Trophoblast cell (in vitro differentiated cells and primary cell): Measurements from ENCODE around the gene SECTM1.

Experiments used
- DNase-seq, 2 donors: peaks; one replicate each; pipeline ENCODE4 v3.0.0-alpha.2; 2016
- H2AFZ ChIP-seq: 2 replicates; pipeline ENCODE4 v1.6.1; 2013; ENCODE audit warnings: low read length, moderate library complexity, mild to moderate bottlenecking; ENCODE audit not compliant: insufficient read depth, poor library complexity
- H2AK5ac ChIP-seq: 2 replicates; pipeline ENCODE4 v1.6.1; 2013; ENCODE audit warnings: mild to moderate bottlenecking, low read length
- H2BK120ac ChIP-seq: 2 replicates; pipeline ENCODE4 v1.6.1; 2013; ENCODE audit warnings: low read length, mild to moderate bottlenecking, moderate library complexity; ENCODE audit not compliant: insufficient read depth, poor library complexity
- H2BK12ac ChIP-seq: 2 replicates; pipeline ENCODE4 v1.6.1; 2013; ENCODE audit warnings: mild to moderate bottlenecking, low read length, moderate library complexity
- H2BK5ac ChIP-seq: 2 replicates; pipeline ENCODE4 v1.6.1; 2013; ENCODE audit warnings: low read length, low read depth, moderate library complexity, mild to moderate bottlenecking; ENCODE audit not compliant: poor library complexity
- H3K14ac ChIP-seq: 2 replicates; pipeline ENCODE4 v1.6.1; 2013; ENCODE audit warnings: mild to moderate bottlenecking, low read length
- H3K18ac ChIP-seq: 2 replicates; pipeline ENCODE4 v1.6.1; 2013; ENCODE audit warnings: mild to moderate bottlenecking, low read length
- H3K23ac ChIP-seq: 2 replicates; pipeline ENCODE4 v1.6.1; 2013; ENCODE audit warnings: low read length
- H3K27ac ChIP-seq: 2 replicates; pipeline ENCODE4 v1.5.1; 2013; ENCODE audit warnings: low read depth, mild to moderate bottlenecking, inconsistent platforms, low read length, moderate library complexity
- H3K27me3 ChIP-seq: 2 replicates; pipeline ENCODE4 v1.6.1; 2013; ENCODE audit warnings: inconsistent platforms, mild to moderate bottlenecking, low read length, moderate library complexity; ENCODE audit not compliant: insufficient read depth
- H3K36me3 ChIP-seq, 2 experiments: 1 replicate in 1 of 2; 2 replicates in 1 of 2; pipeline ENCODE4 v1.6.1; 2013; ENCODE audit warnings: low read length in 2 of 2, mild to moderate bottlenecking in 2 of 2, moderate library complexity in 1 of 2; ENCODE audit not compliant: insufficient read depth in 2 of 2, control insufficient read depth in 1 of 2
- H3K4ac ChIP-seq: 2 replicates; pipeline ENCODE4 v1.6.1; 2013; ENCODE audit warnings: low read depth, mild to moderate bottlenecking, low read length, moderate library complexity
- H3K4me1 ChIP-seq, 2 experiments: 1 replicate in 1 of 2; 2 replicates in 1 of 2; pipeline ENCODE4 v1.6.1; 2013; ENCODE audit warnings: low read length in 2 of 2, mild to moderate bottlenecking in 2 of 2, moderate library complexity in 1 of 2; ENCODE audit not compliant: insufficient read depth in 2 of 2, control insufficient read depth in 1 of 2
- H3K4me2 ChIP-seq: 2 replicates; pipeline ENCODE4 v1.6.1; 2013; ENCODE audit warnings: inconsistent platforms, mild to moderate bottlenecking, low read length, moderate library complexity
- H3K4me3 ChIP-seq: 2 replicates; pipeline ENCODE4 v1.5.1; 2013; ENCODE audit warnings: mild to moderate bottlenecking, low read depth, low read length, inconsistent platforms
- H3K79me1 ChIP-seq: one replicate; pipeline ENCODE4 v1.6.1; 2013; ENCODE audit warnings: low read length
- H3K79me2 ChIP-seq: 2 replicates; pipeline ENCODE4 v1.6.1; 2013; ENCODE audit warnings: low read length, mild to moderate bottlenecking; ENCODE audit not compliant: control insufficient read depth, insufficient read depth, poor library complexity
- H3K9ac ChIP-seq: 2 replicates; pipeline ENCODE4 v1.6.1; 2013; ENCODE audit warnings: mild to moderate bottlenecking, low read length
- H3K9me3 ChIP-seq: 2 replicates; pipeline ENCODE4 v1.6.1; 2013; ENCODE audit warnings: low read depth, mild to moderate bottlenecking, control low read depth, inconsistent platforms, low read length; ENCODE audit not compliant: insufficient read depth
- H4K12ac ChIP-seq: 2 replicates; pipeline ENCODE4 v1.6.1; 2013; ENCODE audit warnings: low read depth, mild to moderate bottlenecking, low read length, moderate library complexity
- H4K8ac ChIP-seq: 2 replicates; pipeline ENCODE4 v1.6.1; 2013; ENCODE audit warnings: low read depth, mild to moderate bottlenecking, low read length, moderate library complexity
- H4K91ac ChIP-seq: one replicate; pipeline ENCODE4 v1.6.1; 2013; ENCODE audit warnings: low read depth, mild to moderate bottlenecking, low read length, moderate library complexity
- WGBS: extraction: QIAGEN DNeasy Blood & Tissue Kit; methylation state at CpG from one replicate; pipeline ENCODE4 v1.1.7; 2013; ENCODE audit warnings: missing lambda C conversion rate; ENCODE audit not compliant: insufficient read length, insufficient coverage; ENCODE audit errors: extremely low coverage; 5-methylcytosine and 5-hydroxymethylcytosine counted together

SECTM1 gene

DNA sequence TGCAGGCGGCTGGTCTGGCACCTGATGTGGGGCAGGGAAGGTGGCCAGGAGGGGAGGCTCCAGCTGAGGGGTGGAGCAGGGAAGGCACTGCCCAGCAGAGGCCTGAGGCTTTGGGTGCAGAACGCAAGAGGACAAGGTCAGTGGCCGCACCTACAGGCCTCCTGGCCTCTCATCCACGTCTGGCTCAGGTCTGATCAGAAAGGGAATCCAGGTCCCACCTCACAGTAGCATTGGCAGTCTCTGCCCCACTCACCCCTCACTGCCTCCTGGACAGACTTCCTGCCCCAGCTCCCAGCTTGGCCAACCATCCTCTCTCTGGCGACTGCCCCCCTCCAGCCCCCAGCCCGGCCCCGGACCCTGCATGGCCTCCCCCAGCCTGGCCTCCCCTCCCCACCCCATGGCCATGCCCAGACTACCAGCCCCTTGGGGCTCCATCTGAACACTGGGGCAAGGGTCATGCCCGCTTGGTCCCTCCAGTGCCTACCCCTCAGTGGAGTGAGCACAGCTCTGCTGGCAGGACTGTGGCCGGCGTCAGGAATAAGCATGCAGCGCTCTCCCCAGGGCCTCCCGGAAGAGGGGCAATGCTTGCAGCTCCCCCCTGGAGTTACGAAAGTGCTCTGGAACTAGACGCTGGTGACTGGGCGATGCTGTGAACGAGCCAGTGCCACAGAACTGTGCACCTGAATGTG is 42.6 kb upstream of the SECTM1 start:
- Histone ChIP-seq H3K79me2 (no peaks in the 10 kb centered on the region), H3K36me3 (no peaks in the 10 kb centered on the region), H3K23ac (no peak overlapping the region), H3K4me2 (no peak overlapping the region), H3K4me1 (peaks cover 0 to 3% of the 10 kb centered on the region in 2 experiments), H4K12ac (no peak overlapping the region), H3K79me1 (no peaks in the 10 kb centered on the region), H2BK120ac (no peak overlapping the region), H4K8ac (no peak overlapping the region), H3K4me3 (no peak overlapping the region), H3K9ac (no peak overlapping the region), H4K91ac (no peak overlapping the region), H3K27me3 (peaks cover 15% of the 10 kb centered on the region), H2BK12ac (no peak overlapping the region), H3K14ac (no peak overlapping the region), H2BK5ac (no peak overlapping the region), H3K9me3 (peaks cover 26% of the 10 kb centered on the region), H3K27ac (no peak overlapping the region), H3K18ac (no peak overlapping the region), H3K4ac (no peak overlapping the region), H2AK5ac (no peak overlapping the region), H2AFZ (no peak overlapping the region)
- no peak for DNase-seq
- WGBS, result no CpG with 5 or more reads among the region's 16 CpGs

DNA sequence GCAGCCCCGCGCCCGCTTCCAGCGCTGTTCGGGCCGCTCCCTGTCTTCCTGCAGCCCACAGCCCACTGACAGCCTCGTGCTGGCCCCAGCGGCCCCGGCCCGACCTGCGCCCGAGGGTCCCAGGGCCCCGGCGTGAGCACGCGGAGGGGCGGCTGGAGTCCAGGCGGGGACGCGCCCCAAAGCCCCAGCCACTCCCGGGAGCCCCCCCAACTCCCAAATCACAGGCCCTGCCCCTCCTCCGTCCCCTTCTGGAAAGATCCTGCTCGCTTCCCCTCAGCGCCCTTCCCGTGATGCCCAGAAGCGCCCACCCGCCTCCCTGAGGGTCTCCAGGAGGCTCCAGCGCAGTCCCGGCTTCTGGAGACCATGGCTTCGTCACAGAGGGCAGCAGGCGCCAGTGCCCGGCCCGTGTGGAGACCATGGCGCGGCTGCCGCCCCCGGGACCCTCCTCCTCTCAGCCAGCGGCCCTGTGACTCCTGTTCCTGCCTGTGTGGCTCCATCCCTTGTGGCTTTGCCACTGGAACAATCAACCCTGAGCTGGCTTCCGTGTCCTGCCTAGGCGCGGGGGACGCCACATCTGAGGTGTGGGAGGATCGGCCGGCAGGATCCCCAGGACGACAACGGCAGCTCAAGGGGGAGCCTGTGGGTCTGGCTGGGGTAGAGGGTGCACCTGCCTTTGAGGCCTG is 41.9 kb upstream of the SECTM1 start:
- no peaks in the 10 kb centered on the region for H3K36me3 ChIP-seq
- WGBS, result no CpG with 5 or more reads among the region's 46 CpGs

GRCh38 chr17:82374626-82375331 is 41.2 kb upstream of the SECTM1 start:
- Histone ChIP-seq H4K12ac (no peak overlapping the region), H2BK5ac (no peak overlapping the region), H3K27ac (no peak overlapping the region), H2AFZ (no peak overlapping the region), H3K9ac (no peak overlapping the region), H3K4me2 (no peak overlapping the region), H2AK5ac (no peak overlapping the region), H3K4me3 (no peak overlapping the region), H3K36me3 (no peaks in the 10 kb centered on the region), H3K4me1 (peaks cover 0 to 3% of the 10 kb centered on the region in 2 experiments), H3K23ac (no peak overlapping the region), H4K8ac (no peak overlapping the region), H3K27me3 (peaks cover 25% of the 10 kb centered on the region), H3K9me3 (peaks cover 29% of the 10 kb centered on the region), H3K79me2 (no peaks in the 10 kb centered on the region), H2BK120ac (no peak overlapping the region), H3K18ac (no peak overlapping the region), H3K14ac (no peak overlapping the region), H3K79me1 (no peaks in the 10 kb centered on the region), H2BK12ac (no peak overlapping the region), H3K4ac (no peak overlapping the region), H4K91ac (no peak overlapping the region)
- DNase-seq, result no peak
- WGBS, result no CpG with 5 or more reads among the region's 79 CpGs

More for the DNA sequence above, 41.9 kb upstream of the SECTM1 start:
- no peak overlapping the region for H3K18ac ChIP-seq
- H3K14ac ChIP-seq, result no peak overlapping the region
- no peaks in the 10 kb centered on the region for H3K79me2 ChIP-seq
- H4K91ac ChIP-seq, result no peak overlapping the region
- H3K79me1 ChIP-seq, result no peaks in the 10 kb centered on the region
- H2AK5ac ChIP-seq, result no peak overlapping the region
- H3K27ac ChIP-seq, result no peak overlapping the region
- H2AFZ ChIP-seq, result no peak overlapping the region
- peaks cover 30% of the 10 kb centered on the region for H3K9me3 ChIP-seq
- no peak overlapping the region for H4K12ac ChIP-seq
- peaks cover 22% of the 10 kb centered on the region for H3K27me3 ChIP-seq
- no peak overlapping the region for H4K8ac ChIP-seq
- H3K4ac ChIP-seq, result no peak overlapping the region
- no peak for DNase-seq
- no peak overlapping the region for H2BK5ac ChIP-seq
- H2BK120ac ChIP-seq, result no peak overlapping the region
- no peak overlapping the region for H3K4me2 ChIP-seq
- H3K23ac ChIP-seq, result no peak overlapping the region
- no peak overlapping the region for H2BK12ac ChIP-seq
- H3K9ac ChIP-seq, result no peak overlapping the region
- no peak overlapping the region for H3K4me3 ChIP-seq
- H3K4me1 ChIP-seq, result peaks cover 0 to 3% of the 10 kb centered on the region in 2 experiments

DNA sequence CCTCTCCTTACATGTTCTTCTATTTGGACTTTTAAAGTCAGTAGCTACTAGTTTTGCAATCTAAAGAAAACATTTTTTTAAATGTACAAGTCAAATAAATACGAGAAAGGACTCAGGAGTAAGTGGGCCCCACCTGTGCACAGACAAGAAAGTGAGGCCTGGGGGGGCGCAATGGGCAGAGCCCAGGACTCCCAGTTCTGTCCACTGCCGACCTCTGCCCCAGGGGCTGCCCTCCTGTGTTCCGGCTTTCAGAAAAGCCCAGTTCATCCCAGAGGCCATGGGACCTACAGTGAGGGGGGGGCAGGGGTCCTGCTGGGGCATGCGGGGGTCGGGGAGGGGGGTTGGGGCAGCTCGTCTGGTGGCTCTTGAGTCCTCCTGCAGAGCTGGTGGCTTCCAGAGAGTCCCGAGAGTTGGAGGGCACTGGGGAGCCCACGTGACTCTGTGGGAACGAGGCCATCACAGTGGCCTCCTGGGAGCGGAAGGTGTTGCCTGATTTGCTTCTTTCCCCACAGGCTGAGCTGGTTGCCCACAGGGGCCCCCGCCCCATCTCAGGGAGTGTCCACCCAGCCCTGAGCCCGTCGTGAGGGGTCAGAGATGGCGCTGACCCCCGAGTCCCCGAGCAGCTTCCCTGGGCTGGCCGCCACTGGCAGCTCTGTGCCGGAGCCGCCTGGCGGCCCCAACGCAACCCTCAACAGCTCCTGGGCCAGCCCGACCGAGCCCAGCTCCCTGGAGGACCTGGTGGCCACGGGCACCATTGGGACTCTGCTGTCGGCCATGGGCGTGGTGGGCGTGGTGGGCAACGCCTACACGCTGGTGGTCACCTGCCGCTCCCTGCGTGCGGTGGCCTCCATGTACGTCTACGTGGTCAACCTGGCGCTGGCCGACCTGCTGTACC is 40.4 kb upstream of the SECTM1 start:
- peaks cover 28% of the 10 kb centered on the region for H3K9me3 ChIP-seq
- no peaks in the 10 kb centered on the region for H3K79me1 ChIP-seq
- no peak overlapping the region for H3K14ac ChIP-seq
- H3K18ac ChIP-seq, result no peak overlapping the region
- H3K9ac ChIP-seq, result no peak overlapping the region
- no peak overlapping the region for H3K4me3 ChIP-seq
- no peaks in the 10 kb centered on the region for H3K36me3 ChIP-seq
- H3K27ac ChIP-seq, result no peak overlapping the region
- no peak overlapping the region for H2BK120ac ChIP-seq
- WGBS, result no CpG with 5 or more reads among the region's 37 CpGs
- no peak overlapping the region for H2BK5ac ChIP-seq
- no peaks in the 10 kb centered on the region for H3K79me2 ChIP-seq
- peaks cover 0 to 3% of the 10 kb centered on the region in 2 experiments for H3K4me1 ChIP-seq
- no peak overlapping the region for H2AK5ac ChIP-seq
- no peak overlapping the region for H3K4ac ChIP-seq
- H2AFZ ChIP-seq, result no peak overlapping the region
- H3K4me2 ChIP-seq, result no peak overlapping the region
- no peak overlapping the region for H3K23ac ChIP-seq
- no peak overlapping the region for H4K8ac ChIP-seq
- DNase-seq, result no peak
- H3K27me3 ChIP-seq, result peaks cover 25% of the 10 kb centered on the region
- no peak overlapping the region for H4K91ac ChIP-seq
- no peak overlapping the region for H2BK12ac ChIP-seq
- no peak overlapping the region for H4K12ac ChIP-seq
